ENCODE data around the gene MEGF8.

GRCh38 chr19:42325308-42325895 lies at the start of gene MEGF8:
- TF ChIP-seq TAF1 (IDR thresholded peaks at IDR 0.05; ENCODE audit: borderline replicate concordance, low read depth, low read length) (peak; percentile 79), POLR2AphosphoS5 (IDR thresholded peaks at IDR 0.05; ENCODE audit: low read depth, low read length) (peak; percentile 63), POLR2A (IDR thresholded peaks at IDR 0.05; ENCODE audit: low read depth, low read length) (peak; percentile 71)
